Kidney epithelial cell (primary cell): ENCODE measurements around the gene KHK. TPM values are rescaled to one million over a fixed set of nuclear protein-coding genes. Genes with fewer than 3 reads are reported as not detected.

Experiments used
- DNase-seq: peaks from one replicate; pipeline ENCODE4 v3.0.0-alpha.2; 2010; ENCODE audit warnings: low read depth
- H3K27me3 ChIP-seq: 2 replicates; pipeline ENCODE4 v1.6.0; 2011; ENCODE audit warnings: low read length; ENCODE audit not compliant: control insufficient read depth, insufficient read depth
- H3K36me3 ChIP-seq: 2 replicates; pipeline ENCODE4 v1.5.1; 2011; ENCODE audit warnings: low read length; ENCODE audit not compliant: control insufficient read depth, insufficient read depth
- H3K4me3 ChIP-seq: 2 replicates; pipeline ENCODE4 v1.5.1; 2011; ENCODE audit warnings: low read depth, mild to moderate bottlenecking, control low read depth, low read length
- total RNA-seq: library from RNA; depleted of rRNA; stranded (reverse); fragments of >200 nt; gene quantifications from 2 replicates; pipeline ENCODE4 v1.2.3, GENCODE V29; 2015
- TF ChIP-seq, protein P1 (sequence below): IDR thresholded peaks from 2 replicates; pipeline ENCODE4 v1.5.1; 2011; ENCODE audit warnings: mild to moderate bottlenecking, moderate library complexity, low read length, control low read depth, inconsistent platforms; ENCODE audit not compliant: insufficient read depth, poor library complexity, severe bottlenecking

The KHK gene
- total RNA-seq, 1 donor from 2014 or later, result 3.1 TPM

GRCh38 chr2:27137322-27137935 lies 50.9 kb downstream of the KHK start:
- H3K36me3 ChIP-seq, result no peaks in the 10 kb centered on the region
- no peak overlapping the region for H3K4me3 ChIP-seq
- no peak for DNase-seq
- TF ChIP-seq, protein P1, sequence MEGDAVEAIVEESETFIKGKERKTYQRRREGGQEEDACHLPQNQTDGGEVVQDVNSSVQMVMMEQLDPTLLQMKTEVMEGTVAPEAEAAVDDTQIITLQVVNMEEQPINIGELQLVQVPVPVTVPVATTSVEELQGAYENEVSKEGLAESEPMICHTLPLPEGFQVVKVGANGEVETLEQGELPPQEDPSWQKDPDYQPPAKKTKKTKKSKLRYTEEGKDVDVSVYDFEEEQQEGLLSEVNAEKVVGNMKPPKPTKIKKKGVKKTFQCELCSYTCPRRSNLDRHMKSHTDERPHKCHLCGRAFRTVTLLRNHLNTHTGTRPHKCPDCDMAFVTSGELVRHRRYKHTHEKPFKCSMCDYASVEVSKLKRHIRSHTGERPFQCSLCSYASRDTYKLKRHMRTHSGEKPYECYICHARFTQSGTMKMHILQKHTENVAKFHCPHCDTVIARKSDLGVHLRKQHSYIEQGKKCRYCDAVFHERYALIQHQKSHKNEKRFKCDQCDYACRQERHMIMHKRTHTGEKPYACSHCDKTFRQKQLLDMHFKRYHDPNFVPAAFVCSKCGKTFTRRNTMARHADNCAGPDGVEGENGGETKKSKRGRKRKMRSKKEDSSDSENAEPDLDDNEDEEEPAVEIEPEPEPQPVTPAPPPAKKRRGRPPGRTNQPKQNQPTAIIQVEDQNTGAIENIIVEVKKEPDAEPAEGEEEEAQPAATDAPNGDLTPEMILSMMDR, result no peak
- H3K27me3 ChIP-seq, result peaks cover 6% of the 10 kb centered on the region

DNA sequence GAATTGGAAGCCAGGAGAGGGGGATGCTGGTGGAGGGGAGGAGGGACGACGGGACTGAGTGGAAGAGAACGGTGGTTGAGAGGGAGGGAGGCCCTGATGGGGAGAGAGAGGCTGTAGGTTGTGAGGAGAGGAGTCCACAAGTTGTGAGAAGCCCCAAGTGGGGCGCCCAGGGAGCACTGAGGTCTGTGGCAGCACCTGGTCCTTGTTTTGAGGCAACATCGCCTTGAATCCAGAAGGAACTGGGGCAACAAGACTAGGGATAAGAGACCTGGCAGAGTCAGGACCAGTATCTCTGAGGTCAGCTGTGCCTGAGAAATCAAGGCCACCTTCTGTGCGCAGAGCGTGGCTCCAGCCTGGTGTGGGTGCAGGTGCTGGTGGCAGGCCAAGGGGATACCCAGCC lies 51.5 kb downstream of the KHK start:
- no peak for DNase-seq
- TF ChIP-seq, protein P1, result no peak
- Histone ChIP-seq H3K27me3 (peaks cover 8% of the 10 kb centered on the region), H3K4me3 (no peak overlapping the region), H3K36me3 (no peaks in the 10 kb centered on the region)

GRCh38 chr2:27139310-27139709 lies 52.7 kb downstream of the KHK start, which contains the start of gene PRR30:
TSS of gene PRR30 (minus strand) at chr2:27139410. CDS start at chr2:27138329, 1,081 bp downstream.
- TF ChIP-seq, protein P1, result no peak

GRCh38 chr2:27143285-27143684 lies 56.7 kb downstream of the KHK start:
- Histone ChIP-seq H3K36me3 (no peaks in the 10 kb centered on the region), H3K4me3 (no peak overlapping the region), H3K27me3 (peaks cover 9% of the 10 kb centered on the region)
- TF ChIP-seq, protein P1, result no peak
- no peak for DNase-seq

More at GRCh38 chr2:27139310-27139709, 52.7 kb downstream of the KHK start, which contains the start of gene PRR30:
- H3K4me3 ChIP-seq, result no peak within 1 kb of the TSS
- DNase-seq, result no peak
- peaks cover 10% of the 10 kb centered on the region for H3K27me3 ChIP-seq
- H3K36me3 ChIP-seq, result no peaks in the 10 kb centered on the region

DNA sequence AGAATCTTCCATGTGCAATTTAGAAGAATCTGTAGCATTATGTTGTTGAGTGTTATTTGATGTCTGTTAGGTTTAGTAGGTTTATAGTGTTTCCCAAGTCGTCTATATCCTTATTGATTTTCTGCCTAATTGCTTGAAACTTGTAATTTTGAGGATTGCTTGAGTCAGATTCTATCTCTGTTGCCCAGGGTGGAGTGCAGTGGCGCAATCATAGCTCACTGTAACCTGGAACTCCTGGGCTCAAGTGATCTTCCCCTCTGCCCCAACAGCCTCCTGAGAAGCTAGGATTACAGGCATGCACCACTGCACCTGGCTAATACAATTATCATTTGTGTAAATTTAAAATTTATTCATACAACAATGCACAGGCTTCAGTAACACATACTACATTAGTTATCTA lies 59.1 kb downstream of the KHK start:
- TF ChIP-seq, protein P1, result no peak
- H3K4me3 ChIP-seq, result no peak overlapping the region
- H3K27me3 ChIP-seq, result peaks cover 11% of the 10 kb centered on the region
- H3K36me3 ChIP-seq, result no peaks in the 10 kb centered on the region
- DNase-seq, result no peak

DNA sequence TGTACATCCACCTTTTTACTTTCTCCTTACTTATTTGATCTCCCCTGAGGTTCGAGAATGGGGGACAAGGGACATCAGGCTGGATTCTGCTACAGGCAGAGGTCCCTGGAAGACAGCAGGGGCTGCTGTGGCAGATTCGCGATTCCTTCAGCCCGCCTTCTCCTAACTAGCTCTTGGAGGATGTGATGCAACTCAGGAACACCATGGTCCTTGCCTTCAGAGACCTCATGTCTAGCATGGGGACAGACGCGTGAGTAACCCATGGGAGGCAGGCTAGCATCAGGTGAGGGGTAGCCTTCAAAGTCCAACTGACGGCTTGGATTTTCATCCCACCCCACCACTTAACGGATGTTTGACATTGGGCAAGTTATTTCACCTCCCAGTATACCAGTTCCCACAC lies 61.4 kb downstream of the KHK start:
- no peaks in the 10 kb centered on the region for H3K36me3 ChIP-seq

More for the DNA sequence above, 61.4 kb downstream of the KHK start:
- TF ChIP-seq, protein P1, result no peak
- no peak for DNase-seq
- Histone ChIP-seq H3K27me3 (peaks cover 6% of the 10 kb centered on the region), H3K4me3 (no peak overlapping the region)
